HG02870 (cell line): ENCODE measurements around the gene RAMACL.
A peak's percentile ranks its signal among the peaks of the same experiment; 100 is the strongest.
"Not testable (repeated sequence)": the region's sequence is repeated elsewhere in the genome, so short reads cannot be mapped to it uniquely, and the experiment has no call there.

Source experiments
- ATAC-seq: cut with Tn5 transposase; IDR thresholded peaks from one replicate; pipeline ENCODE4 v1.9.1; 2021; ENCODE audit warnings: mild to moderate bottlenecking, moderate library complexity; ENCODE audit not compliant: unreplicated experiment

RAMACL gene

GRCh38 chr6:166597711-166598440, 11.4 kb upstream of the RAMACL start:
- no peak for ATAC-seq

- no peak for ATAC-seq
Measured at GRCh38 chr6:166596776-166597507, 10.5 kb upstream of the RAMACL start.

GRCh38 chr6:166595949-166596348, 9.5 kb upstream of the RAMACL start:
- no peak for ATAC-seq

GRCh38 chr6:166595061-166595780, 8.7 kb upstream of the RAMACL start:
- no peak for ATAC-seq

GRCh38 chr6:166592821-166593220, 6.3 kb upstream of the RAMACL start:
- ATAC-seq = no peak

GRCh38 chr6:166591961-166592520, 5.6 kb upstream of the RAMACL start:
- ATAC-seq = no peak

GRCh38 chr6:166591026-166591425, 4.5 kb upstream of the RAMACL start:
- ATAC-seq = no peak

- ATAC-seq = no peak
Measured at GRCh38 chr6:166589786-166590574, 3.5 kb upstream of the RAMACL start.

GRCh38 chr6:166589337-166589731, 2.9 kb upstream of the RAMACL start:
- peak; percentile 25 for ATAC-seq

- ATAC-seq = peak; percentile 15
Measured at GRCh38 chr6:166588691-166589336, 2.3 kb upstream of the RAMACL start.

- ATAC-seq = peak; percentile 76
Measured at GRCh38 chr6:166587631-166588413, 1.3 kb upstream of the RAMACL start.

GRCh38 chr6:166584853-166585429, 1.5 kb downstream of the RAMACL start:
- no peak for ATAC-seq

GRCh38 chr6:166584155-166584554, 2.3 kb downstream of the RAMACL start:
- no peak for ATAC-seq

- ATAC-seq = no peak
Measured at GRCh38 chr6:166583230-166583965, 3.1 kb downstream of the RAMACL start.

GRCh38 chr6:166582258-166582657, 4.2 kb downstream of the RAMACL start:
- no peak for ATAC-seq

- not testable (repeated sequence) for ATAC-seq
Measured at GRCh38 chr6:166581801-166582200, 4.7 kb downstream of the RAMACL start.

GRCh38 chr6:166581091-166581511, 5.4 kb downstream of the RAMACL start:
- no peak for ATAC-seq
